ENCODE measurements around the gene MCM7.

MCM7 gene

DNA sequence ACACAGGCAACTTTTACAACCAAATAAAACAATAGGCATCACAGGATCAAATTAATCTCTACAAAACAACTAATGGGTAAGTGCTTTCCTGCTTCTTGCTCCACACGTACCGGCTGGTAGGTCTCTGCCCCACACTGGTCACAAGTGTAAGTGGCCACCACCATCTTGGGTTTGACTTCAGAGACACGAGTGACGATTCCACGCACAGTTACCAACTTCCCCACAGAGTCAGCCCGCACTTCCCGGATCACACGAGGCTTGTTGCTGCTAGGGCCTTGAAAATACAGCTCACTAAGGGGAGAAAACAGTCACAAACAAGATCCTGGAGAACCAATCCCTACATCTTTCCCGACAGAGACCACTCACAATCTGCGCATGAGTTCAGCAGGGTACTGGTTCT lies 2.3 kb downstream of the MCM7 start:
- no peak for DNase-seq (ENCODE audit: low read depth, low spot score)
- no peak overlapping the region for H3K27ac ChIP-seq

DNA sequence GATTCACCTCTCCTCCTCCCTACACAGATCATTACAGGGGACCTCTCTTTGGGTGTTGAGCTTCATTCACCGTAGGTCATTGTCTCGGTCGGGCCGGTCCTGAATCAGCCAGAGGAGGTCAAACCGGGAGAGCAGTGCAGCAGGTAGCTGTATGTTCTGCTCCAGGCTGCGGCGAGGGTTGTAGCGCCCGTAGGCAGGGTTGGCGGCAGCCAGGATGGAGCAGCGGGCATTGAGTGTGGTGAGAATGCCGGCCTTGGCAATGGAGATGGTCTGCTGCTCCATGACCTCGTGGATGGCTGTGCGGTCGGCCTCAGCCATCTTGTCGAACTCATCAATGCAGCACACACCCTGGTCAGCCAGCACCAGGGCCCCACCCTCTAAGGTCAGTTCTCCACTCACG lies 5.5 kb downstream of the MCM7 start:
- no peak overlapping the region for H3K27ac ChIP-seq

GRCh38 chr7:100095289-100095688 lies 5.9 kb downstream of the MCM7 start:
- DNase-seq (ENCODE audit: low read depth, low spot score) = no peak
- H3K27ac ChIP-seq = no peak overlapping the region

More for the DNA sequence above, 5.5 kb downstream of the MCM7 start:
- DNase-seq (ENCODE audit: low read depth, low spot score) = no peak

GRCh38 chr7:100093925-100094486 lies 7.2 kb downstream of the MCM7 start:
- H3K27ac ChIP-seq = no peak overlapping the region
- no peak for DNase-seq (ENCODE audit: low read depth, low spot score)

- DNase-seq (ENCODE audit: low read depth, low spot score) = no peak
- H3K27ac ChIP-seq = no peak overlapping the region
Observed at GRCh38 chr7:100093498-100093897, 7.7 kb downstream of the MCM7 start.

DNA sequence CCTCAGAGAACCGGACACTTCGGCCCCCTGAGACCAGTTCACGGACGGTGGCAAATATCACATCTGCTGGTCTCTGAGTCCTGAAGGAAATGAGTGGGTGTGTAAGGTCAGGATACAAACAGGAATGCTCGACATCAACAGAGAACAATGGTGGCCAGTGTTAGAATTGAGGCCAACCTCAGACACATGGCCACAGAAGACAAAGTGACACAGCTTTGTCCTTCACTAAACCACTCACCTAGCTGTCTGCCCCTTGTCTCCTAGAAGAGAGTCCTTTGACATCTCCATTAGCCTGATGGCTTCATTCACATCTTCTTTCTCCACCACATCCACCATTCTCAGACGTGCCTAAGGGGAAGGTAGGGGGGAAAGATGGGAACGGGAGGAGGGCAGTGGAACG lies 8.1 kb downstream of the MCM7 start:
- DNase-seq (ENCODE audit: low read depth, low spot score) = no peak
- no peak overlapping the region for H3K27ac ChIP-seq

DNA sequence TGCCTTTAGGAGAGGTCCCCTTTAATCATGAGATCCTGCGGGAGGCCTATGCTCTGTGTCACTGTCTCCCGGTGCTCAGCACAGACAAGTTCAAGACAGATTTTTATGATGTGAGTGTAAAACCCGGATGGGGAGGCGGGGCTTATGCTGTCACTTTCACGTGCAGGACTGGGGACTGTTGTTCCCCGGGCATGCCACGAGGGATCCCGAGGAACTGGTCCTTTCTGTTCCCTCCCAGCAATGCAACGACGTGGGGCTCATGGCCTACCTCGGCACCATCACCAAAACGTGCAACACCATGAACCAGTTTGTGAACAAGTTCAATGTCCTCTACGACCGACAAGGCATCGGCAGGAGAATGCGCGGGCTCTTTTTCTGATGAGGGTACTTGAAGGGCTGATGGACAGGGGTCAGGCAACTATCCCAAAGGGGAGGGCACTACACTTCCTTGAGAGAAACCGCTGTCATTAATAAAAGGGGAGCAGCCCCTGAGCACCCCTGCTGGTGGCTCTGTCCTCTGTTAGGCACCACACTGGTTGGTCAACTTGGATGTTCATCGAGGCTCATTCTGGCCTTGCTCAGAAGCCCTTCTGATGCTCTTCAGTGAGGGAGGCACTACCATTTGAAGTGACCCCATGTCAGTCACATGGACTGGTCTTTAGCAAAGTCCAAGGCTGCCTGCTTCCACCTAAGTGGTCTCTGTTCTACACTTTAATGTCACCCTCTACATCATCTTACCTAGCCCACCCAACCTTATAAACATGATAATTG lies 9.6 kb downstream of the MCM7 start:
- DNase-seq (ENCODE audit: low read depth, low spot score) = no peak
- H3K27ac ChIP-seq = peak overlapping the region; percentile 94

DNA sequence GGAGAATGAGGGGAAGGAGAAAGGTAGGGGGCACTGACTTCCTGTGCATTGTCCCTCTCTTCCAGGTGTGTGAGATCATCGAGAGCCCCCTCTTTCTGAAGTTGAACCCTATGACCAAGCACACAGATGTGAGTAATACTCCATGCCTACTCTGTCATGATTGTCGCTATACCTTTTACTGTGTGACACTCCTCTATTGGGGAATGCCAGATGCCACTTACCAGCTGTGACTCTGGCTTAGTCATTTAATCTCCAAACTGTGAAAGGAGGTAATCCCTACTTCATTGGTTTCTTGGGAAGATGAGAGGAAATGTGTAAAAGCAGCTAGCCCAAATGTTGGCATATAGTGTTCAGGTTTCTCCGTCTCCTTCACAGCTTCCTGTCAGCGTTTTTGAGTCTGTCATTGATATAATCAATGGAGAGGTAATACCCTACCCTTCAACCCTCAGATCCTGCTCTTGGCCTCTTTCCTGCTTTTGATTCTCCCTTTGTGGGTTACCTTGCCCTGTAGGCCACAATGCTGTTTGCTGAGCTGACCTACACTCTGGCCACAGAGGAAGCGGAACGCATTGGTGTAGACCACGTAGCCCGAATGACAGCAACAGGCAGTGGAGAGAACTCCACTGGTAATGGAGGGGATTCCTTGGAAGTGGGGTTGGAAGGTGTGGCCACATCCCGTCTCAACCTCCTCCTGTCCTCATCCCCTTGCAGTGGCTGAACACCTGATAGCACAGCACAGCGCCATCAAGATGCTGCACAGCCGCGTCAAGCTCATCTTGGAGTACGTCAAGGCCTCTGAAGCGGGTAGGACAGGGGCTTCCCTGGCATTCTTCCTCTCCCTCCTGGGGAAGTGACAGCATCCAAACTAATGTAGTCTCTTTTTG lies 10.4 kb downstream of the MCM7 start:
- DNase-seq (ENCODE audit: low read depth, low spot score) = no peak
- H3K27ac ChIP-seq = peak overlapping the region; percentile 94

GRCh38 chr7:100089458-100090196 lies 11.6 kb downstream of the MCM7 start:
- DNase-seq (ENCODE audit: low read depth, low spot score) = no peak
- peak overlapping the region; percentile 94 for H3K27ac ChIP-seq

DNA sequence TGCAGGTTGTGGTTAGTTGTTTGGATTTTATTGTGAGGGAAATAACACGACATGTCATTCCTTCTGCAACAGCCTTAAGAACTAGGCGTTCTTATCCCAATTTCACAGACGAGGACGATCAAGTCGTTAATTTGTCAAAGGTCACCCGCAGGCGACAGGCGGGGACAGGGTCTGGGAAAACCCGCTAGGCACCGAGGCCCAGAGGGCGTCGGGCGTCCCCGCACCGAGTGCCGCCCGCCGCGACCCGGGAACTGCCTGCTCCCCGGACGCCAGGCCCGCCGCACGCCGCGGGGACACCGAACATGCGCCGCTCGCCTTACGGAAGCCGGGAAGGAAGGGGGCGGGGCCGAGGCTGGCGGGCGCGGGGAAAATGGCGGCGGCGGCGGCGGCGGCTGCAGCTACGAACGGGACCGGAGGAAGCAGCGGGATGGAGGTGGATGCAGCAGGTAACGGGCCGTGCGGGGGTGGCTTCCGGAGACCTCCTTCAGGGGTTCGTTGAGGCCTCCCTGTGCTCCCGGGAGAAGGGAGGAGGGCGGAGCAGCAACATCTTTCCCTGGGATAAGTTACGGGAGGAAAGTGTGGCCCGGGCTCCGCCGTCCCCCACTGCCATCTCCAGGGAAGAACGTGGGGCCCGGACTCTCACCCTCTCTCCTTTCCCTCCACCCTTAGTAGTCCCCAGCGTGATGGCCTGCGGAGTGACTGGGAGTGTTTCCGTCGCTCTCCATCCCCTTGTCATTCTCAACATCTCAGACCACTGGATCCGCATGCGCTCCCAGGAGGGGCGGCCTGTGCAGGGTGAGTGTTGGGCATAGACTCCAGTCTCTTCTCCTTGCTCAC lies 12.4 kb downstream of the MCM7 start, which contains the start of gene COPS6:
TSS of gene COPS6 (plus strand) at position 349 of the 837 bp plus-strand sequence. CDS start at position 371, 22 bp downstream.
- peak within 1 kb of the TSS; percentile 94 for H3K27ac ChIP-seq
- DNase-seq (ENCODE audit: low read depth, low spot score) = no peak

DNA sequence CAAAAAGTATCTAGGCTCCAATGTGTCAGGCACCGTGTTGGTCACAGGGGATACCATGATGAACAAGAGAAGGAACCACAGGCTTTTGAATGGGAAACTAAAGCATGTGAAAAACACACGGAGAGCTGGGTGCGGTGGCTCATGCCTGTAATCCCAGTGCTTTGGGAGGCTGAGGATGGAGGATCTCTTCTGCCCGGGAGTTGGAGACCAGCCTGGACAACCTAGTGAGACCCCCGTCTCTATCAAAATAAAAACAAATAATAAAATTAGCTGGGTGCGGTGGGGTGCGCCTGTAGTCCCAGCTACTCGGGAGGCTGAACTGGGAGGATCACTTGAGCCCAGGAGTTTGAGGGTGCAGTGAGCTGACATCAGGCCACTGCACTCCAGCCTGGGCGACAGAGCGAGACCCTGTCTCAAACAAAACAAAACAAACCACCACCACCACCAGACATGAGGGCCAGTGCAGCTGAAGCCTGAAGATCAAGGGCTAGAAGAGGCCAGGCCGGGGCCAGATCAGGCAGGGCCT lies 13.0 kb downstream of the MCM7 start:
- DNase-seq (ENCODE audit: low read depth, low spot score) = no peak
- peak overlapping the region; percentile 94 for H3K27ac ChIP-seq

- H3K27ac ChIP-seq = peak overlapping the region; percentile 94
- no peak for DNase-seq (ENCODE audit: low read depth, low spot score)
Observed at GRCh38 chr7:100087055-100087750, 14.0 kb downstream of the MCM7 start.

- H3K27ac ChIP-seq = no peak overlapping the region
- no peak for DNase-seq (ENCODE audit: low read depth, low spot score)
Observed at GRCh38 chr7:100085515-100085914, 15.7 kb downstream of the MCM7 start.

DNA sequence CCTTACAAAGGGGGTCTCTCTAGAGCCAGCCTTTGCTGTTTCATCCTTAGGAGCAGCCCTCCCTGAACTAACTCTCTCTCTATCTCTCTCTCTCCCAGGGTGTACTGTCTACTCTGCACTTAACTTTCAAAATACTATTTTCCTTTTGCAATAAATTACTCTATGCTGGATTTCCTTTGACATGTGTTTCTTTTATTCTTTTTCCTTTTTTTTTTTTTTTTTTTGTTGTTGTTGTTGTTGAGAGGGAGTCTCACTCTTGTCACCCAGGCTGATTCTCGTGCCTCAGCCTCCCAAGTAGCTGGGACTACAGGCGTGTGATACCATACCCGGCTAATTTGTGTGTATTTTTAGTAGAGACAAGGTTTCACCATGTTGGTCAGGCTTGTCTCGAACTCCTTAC lies 18.2 kb downstream of the MCM7 start:
- peak overlapping the region; percentile 59 for H3K27ac ChIP-seq
- DNase-seq (ENCODE audit: low read depth, low spot score) = no peak

GRCh38 chr7:100081535-100082102 lies 19.6 kb downstream of the MCM7 start, which contains the start of gene ZNF3:
ZNF3 (minus strand) TSS chr7:100081723; CDS start chr7:100077357, 4,366 bp downstream.
- H3K27ac ChIP-seq = peak within 1 kb of the TSS; percentile 59
- peak; percentile 92 for DNase-seq (ENCODE audit: low read depth, low spot score)

GRCh38 chr7:100080907-100081534 lies 20.2 kb downstream of the MCM7 start:
- H3K27ac ChIP-seq = peak overlapping the region; percentile 59
- no peak for DNase-seq (ENCODE audit: low read depth, low spot score)

DNA sequence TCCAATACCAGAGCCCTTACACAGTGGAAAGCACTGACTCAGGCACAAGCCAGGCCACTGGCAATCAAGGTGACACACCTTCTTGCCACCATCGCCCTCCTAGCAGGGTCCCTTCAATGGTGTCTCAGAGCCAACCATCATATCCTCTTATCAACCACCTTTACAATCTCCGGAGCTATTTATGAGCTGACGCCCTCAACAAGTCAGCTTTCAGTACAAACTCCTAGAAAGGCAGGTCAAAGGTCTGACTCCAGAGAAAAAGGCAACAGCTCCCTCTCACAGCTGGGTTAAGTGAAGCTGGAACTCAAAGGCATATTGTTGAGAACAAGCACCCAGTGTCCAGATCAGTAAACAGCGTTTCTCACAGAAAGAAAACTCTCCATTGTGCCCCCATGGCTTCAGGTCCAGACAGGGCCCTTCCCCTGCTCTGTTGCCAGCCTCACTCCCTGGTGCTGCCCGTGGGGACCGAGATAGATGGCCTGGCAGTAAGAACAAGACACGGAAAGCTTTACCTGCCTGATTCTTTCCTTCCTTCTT lies 22.1 kb downstream of the MCM7 start:
- H3K27ac ChIP-seq = no peak overlapping the region
- DNase-seq (ENCODE audit: low read depth, low spot score) = no peak

Measured in epithelial cell of prostate (primary cell).